Measurements from ENCODE around the gene MOB3B.
A peak's percentile ranks its signal among the peaks of the same experiment; 100 is the strongest.

MOB3B gene

GRCh38 chr9:27529316-27530278, at the start of gene MOB3B:
TSS of gene MOB3B (minus strand) at chr9:27529814. CDS start at chr9:27455550, 74,264 bp downstream.
- peak; percentile 83 to 98 (median 94) for DNase-seq
- intact Hi-C loops (cut with DNase I): loop anchor here (5.0 kb wide), 2 partner anchors 177 to 197 kb away; no protein-coding TSS in a partner anchor

- intact Hi-C loops (cut with DNase I): no loop called here
- DNase-seq: peak; percentile 84 to 98 (median 95)
Measured at GRCh38 chr9:27573634-27574590, 44.3 kb upstream of the MOB3B start.

DNA sequence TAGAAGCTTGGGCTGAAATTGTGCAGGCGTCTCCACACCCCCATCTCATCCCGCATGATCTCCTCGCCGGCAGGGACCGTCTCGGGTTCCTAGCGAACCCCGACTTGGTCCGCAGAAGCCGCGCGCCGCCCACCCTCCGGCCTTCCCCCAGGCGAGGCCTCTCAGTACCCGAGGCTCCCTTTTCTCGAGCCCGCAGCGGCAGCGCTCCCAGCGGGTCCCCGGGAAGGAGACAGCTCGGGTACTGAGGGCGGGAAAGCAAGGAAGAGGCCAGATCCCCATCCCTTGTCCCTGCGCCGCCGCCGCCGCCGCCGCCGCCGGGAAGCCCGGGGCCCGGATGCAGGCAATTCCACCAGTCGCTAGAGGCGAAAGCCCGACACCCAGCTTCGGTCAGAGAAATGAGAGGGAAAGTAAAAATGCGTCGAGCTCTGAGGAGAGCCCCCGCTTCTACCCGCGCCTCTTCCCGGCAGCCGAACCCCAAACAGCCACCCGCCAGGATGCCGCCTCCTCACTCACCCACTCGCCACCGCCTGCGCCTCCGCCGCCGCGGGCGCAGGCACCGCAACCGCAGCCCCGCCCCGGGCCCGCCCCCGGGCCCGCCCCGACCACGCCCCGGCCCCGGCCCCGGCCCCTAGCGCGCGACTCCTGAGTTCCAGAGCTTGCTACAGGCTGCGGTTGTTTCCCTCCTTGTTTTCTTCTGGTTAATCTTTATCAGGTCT, 43.5 kb upstream of the MOB3B start, which contains the start of gene C9orf72:
Gene C9orf72, minus strand, starts transcription at position 564 of the 716 bp plus-strand sequence. CDS start 6,361 bp downstream, outside the sequence.
- intact Hi-C loops (cut with DNase I): no loop called here
- peak; percentile 52 to 93 (median 87) for DNase-seq

GRCh38 chr9:27572566-27572917, 42.9 kb upstream of the MOB3B start:
- DNase-seq: peak in 17 of 42 donors; percentile 16 to 79 (median 55)
- intact Hi-C loops (cut with DNase I): no loop called here

- intact Hi-C loops (cut with DNase I): no loop called here
- no peak for DNase-seq
Measured at GRCh38 chr9:27572061-27572460, 42.4 kb upstream of the MOB3B start.

DNA sequence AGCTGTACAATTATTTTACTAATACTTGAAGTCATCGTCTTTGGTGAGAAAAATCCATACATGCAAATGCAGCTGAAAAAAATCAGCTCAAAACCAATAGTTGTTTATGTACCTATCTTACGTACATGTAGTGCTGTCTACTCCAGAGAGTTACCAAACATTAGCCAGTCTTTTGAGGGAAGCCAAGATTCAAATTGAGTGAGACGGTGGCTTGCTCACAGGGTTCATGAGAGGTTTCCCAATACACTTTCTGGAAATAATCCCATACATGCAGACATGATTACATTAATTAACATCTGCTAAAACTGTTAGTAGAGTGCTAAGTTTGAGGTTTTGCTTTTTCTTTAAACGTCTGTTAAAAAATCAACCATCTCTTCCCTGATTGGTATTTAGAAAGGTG, 41.4 kb upstream of the MOB3B start:
- no peak for DNase-seq
- intact Hi-C loops (cut with DNase I): no loop called here

- intact Hi-C loops (cut with DNase I): no loop called here
- DNase-seq: no peak
Measured at GRCh38 chr9:27569406-27569805, 39.8 kb upstream of the MOB3B start.

- intact Hi-C loops (cut with DNase I): no loop called here
- DNase-seq: no peak
Measured at GRCh38 chr9:27566118-27566517, 36.5 kb upstream of the MOB3B start.

- intact Hi-C loops (cut with DNase I): no loop called here
- DNase-seq: no peak
Measured at GRCh38 chr9:27565696-27566095, 36.1 kb upstream of the MOB3B start.

DNA sequence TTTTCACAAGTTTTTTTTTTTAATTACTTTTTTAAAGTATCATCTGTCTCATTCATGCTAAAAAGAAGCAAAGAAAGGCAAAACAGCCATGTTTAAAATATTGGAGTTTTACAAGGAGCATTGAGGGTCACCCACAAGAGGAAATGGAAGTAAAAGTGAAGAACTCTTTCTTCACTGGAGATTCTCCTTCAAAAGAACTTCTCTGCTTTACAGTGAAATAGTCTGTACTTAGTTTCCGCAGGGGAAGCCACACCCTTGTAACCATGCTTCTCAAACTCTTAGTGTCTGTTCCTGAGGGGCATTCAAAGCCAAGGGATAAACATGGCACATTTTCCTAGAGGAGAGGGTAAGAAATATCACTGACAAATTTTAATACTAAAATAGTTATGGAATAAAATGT, 35.1 kb upstream of the MOB3B start:
- DNase-seq: no peak
- intact Hi-C loops (cut with DNase I): no loop called here

DNA sequence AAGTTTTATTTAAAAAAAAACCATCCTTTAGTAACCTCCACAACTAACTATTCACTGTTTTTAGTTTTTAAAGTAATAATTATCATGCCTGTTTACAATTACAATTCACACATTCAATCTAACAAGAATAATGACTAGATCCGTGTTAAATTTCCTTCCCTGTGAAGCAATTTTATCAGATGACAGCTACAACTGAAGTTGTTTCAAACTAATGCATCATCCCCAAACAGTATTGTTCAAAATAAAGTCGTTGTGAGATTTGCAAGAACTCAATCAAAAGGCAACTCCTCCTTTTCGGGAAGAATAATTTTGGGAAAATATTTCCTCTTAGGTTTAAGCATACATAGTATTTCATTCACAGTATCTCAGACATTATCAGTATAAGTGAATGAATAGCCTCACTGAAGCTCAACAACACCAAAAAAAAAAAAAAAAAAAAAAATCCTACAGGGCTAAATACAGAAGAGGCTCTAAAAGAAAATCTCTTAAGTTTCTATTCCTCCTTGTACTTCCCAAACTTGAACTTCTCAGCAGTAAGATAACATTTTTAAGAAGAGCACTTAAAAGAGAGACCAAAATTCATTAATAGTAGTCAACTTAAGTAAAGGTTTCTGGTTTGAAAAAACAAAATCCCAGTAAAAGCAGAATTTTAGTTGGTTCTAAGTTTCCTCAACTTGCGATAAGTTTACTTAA, 34.3 kb upstream of the MOB3B start:
- intact Hi-C loops (cut with DNase I): no loop called here
- DNase-seq: no peak

DNA sequence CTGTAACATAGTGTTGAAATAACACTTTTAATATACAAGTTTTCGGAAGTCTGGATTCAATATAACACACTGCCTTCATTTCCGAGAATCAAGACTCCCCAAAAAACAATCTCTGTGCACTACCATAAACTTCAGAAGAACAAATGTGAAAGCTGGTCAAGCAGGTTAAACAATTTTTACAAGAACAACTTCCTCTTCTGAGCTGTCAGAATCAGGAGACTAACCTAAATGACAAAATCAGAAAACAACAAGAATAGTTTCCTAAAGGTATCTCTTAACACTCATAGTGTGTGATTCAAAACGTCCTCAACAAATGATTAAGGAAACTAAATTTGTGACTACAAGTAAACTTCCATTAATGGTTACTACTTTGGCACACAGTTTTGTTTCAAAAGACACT, 32.1 kb upstream of the MOB3B start:
- DNase-seq: no peak
- intact Hi-C loops (cut with DNase I): no loop called here

DNA sequence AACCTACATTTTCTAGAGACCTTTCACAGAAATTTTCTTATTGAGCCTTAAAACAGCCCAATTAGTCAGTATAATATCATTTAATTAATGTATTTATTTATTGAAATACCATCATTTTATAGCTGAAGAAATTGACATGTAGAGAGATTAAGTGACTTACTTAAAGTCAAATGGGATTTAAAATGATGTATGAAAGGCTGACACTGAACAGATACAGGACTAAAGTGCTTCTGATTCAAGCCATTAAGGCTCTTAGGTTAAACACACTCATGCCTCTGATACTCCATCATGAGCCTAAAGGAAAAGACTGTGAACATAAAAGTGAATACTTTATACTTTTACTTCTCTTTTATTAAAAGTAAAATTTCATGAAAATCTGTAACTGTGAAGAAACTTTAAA, 30.8 kb upstream of the MOB3B start:
- intact Hi-C loops (cut with DNase I): no loop called here
- no peak for DNase-seq

- intact Hi-C loops (cut with DNase I): no loop called here
- DNase-seq: no peak
Measured at GRCh38 chr9:27558307-27558706, 28.7 kb upstream of the MOB3B start.

DNA sequence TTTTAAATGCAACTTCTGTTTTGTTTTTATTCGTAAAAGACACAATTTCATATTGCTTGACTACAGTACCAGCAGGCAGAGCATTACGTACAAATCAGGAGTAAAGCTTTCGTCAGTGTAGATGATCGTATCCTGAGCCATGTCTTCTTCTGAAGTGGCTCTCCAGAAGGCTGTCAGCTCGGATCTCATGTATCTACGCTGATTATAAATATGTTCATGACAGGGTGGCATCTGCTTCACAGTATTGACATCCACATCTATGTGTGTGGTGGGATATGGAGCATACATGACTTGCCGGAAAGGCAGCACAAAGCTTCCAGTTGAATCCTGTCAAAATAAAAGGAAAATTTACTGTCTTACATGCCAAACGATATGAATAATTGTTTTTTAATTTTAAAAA, 26.9 kb upstream of the MOB3B start:
- no peak for DNase-seq
- intact Hi-C loops (cut with DNase I): no loop called here

GRCh38 chr9:27554712-27555111, 25.1 kb upstream of the MOB3B start:
- no peak for DNase-seq
- intact Hi-C loops (cut with DNase I): no loop called here

DNA sequence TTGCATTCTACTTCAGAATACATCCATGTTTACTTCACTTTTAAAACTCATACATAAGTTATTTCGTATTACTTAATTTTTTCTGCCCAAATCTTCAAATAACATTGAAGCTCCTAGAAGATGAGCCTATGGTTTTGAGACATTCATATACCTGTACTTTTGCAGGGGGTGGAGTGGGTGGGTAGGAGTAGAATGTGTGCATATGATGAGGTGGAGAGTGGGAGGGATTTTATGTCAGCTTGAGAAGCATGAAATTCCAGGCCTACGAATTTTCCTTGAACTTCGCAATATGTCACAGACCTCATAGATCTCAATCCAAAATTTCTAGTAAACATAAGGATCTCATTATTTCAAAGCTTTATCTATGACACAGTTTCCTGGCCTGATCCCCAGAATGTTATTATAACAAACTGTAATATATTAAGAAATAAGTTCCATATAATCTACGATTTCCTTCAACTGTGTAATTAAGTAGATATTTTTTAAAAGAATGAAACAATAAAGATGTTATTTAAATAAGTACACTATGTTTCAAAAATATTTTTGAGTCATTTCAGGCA, 19.7 kb upstream of the MOB3B start:
- intact Hi-C loops (cut with DNase I): loop anchor here (5.0 kb wide), 1 partner anchor 217 kb away; no protein-coding TSS in a partner anchor
- DNase-seq: peak in 10 of 42 donors; percentile 18 to 79 (median 48)

Data from head of caudate nucleus (tissue), 42 donors.